ENCODE data around the gene S100A4.

- TF ChIP-seq, protein P1, sequence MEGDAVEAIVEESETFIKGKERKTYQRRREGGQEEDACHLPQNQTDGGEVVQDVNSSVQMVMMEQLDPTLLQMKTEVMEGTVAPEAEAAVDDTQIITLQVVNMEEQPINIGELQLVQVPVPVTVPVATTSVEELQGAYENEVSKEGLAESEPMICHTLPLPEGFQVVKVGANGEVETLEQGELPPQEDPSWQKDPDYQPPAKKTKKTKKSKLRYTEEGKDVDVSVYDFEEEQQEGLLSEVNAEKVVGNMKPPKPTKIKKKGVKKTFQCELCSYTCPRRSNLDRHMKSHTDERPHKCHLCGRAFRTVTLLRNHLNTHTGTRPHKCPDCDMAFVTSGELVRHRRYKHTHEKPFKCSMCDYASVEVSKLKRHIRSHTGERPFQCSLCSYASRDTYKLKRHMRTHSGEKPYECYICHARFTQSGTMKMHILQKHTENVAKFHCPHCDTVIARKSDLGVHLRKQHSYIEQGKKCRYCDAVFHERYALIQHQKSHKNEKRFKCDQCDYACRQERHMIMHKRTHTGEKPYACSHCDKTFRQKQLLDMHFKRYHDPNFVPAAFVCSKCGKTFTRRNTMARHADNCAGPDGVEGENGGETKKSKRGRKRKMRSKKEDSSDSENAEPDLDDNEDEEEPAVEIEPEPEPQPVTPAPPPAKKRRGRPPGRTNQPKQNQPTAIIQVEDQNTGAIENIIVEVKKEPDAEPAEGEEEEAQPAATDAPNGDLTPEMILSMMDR (IDR thresholded peaks at IDR 0.05 in 2 of 3, conservative IDR thresholded peaks at IDR 0.05 in 1 of 3; ENCODE audit: borderline replicate concordance in 1 of 3, insufficient read depth in 1 of 3, low read depth in 2 of 3, low read length in 2 of 3): peak in 2 of 3 experiments; percentile 95 to 98; a peak in 4 of 6 replicates
- TF ChIP-seq YY1 (IDR thresholded peaks at IDR 0.05; ENCODE audit: extremely low read depth, insufficient replicate concordance, low read depth, low read length): peak; percentile 75
- no peak for TF ChIP-seq FOSL1 (IDR thresholded peaks at IDR 0.05; ENCODE audit: low read depth)
- TF ChIP-seq MAX (IDR thresholded peaks at IDR 0.05): no peak
- TF ChIP-seq POLR2AphosphoS5 (IDR thresholded peaks at IDR 0.05; ENCODE audit: low read depth, low read length): peak; percentile 53
- TF ChIP-seq CBX3 (IDR thresholded peaks at IDR 0.05; ENCODE audit: low read depth): no peak
Measured at GRCh38 chr1:153568367-153569099, 22.9 kb upstream of the S100A4 start.
